Esophagus muscularis mucosa (tissue), 3 donors: Measurements from ENCODE around the gene LGALSL.

Source experiments
- POLR2A ChIP-seq: fragments of 450-650 bp; IDR thresholded peaks from one replicate; pipeline ENCODE4 v1.6.1; 2017; ENCODE audit warnings: antibody characterized with exemption, moderate library complexity, mild to moderate bottlenecking, low read depth
- POLR2AphosphoS5 ChIP-seq, 2 donors: sonication (generic); formaldehyde crosslinking; IDR thresholded peaks; one replicate each; pipeline ENCODE4 v1.6.1; 2017; ENCODE audit warnings: antibody characterized with exemption in 2 of 2
- TF ChIP-seq, protein P1 (sequence below), 3 experiments: fragments of 200-600 bp in 2 of 3; fragments of 450-650 bp in 1 of 3; sonication (generic) in 2 of 3; IDR thresholded peaks; one replicate each; pipeline ENCODE4 v1.5.1; 2017 to 2019; ENCODE audit warnings: antibody characterized with exemption in 3 of 3, mild to moderate bottlenecking in 2 of 3, moderate library complexity in 1 of 3

DNA sequence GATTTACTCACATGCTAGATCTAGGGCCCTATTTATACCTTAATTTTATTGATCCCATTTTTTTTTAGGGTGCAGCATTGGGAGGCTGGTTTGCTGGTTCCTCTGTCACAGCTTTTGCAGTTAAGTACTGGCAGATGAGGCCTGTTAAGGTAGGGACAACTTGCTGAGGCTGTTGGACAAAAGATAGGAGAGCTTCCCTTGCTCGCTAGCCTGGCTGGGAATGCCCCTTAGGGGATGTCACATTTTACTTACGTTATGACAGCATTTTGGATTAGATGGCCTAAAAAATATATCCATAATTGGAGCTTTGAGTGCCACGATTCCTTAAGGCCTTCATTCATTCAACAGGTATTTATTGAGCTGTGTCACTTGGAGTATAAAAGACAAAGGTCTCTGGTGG, 8.2 kb downstream of the LGALSL start:
- no peak for TF ChIP-seq POLR2A
- TF ChIP-seq, protein P1, sequence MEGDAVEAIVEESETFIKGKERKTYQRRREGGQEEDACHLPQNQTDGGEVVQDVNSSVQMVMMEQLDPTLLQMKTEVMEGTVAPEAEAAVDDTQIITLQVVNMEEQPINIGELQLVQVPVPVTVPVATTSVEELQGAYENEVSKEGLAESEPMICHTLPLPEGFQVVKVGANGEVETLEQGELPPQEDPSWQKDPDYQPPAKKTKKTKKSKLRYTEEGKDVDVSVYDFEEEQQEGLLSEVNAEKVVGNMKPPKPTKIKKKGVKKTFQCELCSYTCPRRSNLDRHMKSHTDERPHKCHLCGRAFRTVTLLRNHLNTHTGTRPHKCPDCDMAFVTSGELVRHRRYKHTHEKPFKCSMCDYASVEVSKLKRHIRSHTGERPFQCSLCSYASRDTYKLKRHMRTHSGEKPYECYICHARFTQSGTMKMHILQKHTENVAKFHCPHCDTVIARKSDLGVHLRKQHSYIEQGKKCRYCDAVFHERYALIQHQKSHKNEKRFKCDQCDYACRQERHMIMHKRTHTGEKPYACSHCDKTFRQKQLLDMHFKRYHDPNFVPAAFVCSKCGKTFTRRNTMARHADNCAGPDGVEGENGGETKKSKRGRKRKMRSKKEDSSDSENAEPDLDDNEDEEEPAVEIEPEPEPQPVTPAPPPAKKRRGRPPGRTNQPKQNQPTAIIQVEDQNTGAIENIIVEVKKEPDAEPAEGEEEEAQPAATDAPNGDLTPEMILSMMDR (IDR thresholded peaks at IDR 0.05) = no peak
- no peak for TF ChIP-seq POLR2AphosphoS5 (IDR thresholded peaks at IDR 0.05)
